OCI-LY7 (cell line): ENCODE measurements around the gene ZDHHC14. TPM values are rescaled to one million over a fixed set of nuclear protein-coding genes. Genes with fewer than 3 reads are reported as not detected.

Experiments
- BruUV-seq: library from RNA; stranded (reverse); fragments of 400-500 nt; replicated peaks from 2 replicates; lab custom pipeline; 2021; lab: Mats Ljungman, UMichigan
- CTCF ChIA-PET: fragments of 300-600 bp; sonication (Branson Sonifier 250); formaldehyde crosslinking; loops from one replicate; lab custom pipeline; 2022; ENCODE audit warnings: antibody characterized with exemption; ENCODE audit not compliant: unreplicated experiment; lab: Charles Lee
- POLR2A ChIA-PET: fragments of 300-600 bp; sonication (Branson Sonifier 250); formaldehyde crosslinking; loops from one replicate; lab custom pipeline; 2022; ENCODE audit warnings: antibody characterized with exemption; lab: Charles Lee
- DNase-seq: peaks from one replicate; pipeline ENCODE4 v3.0.0-alpha.2; 2015; ENCODE audit warnings: low spot score
- H2AFZ ChIP-seq: fragments of 200-600 bp; sonication (generic), shearing (Covaris generic); 2 replicates; pipeline ENCODE4 v1.6.1; 2014; ENCODE audit warnings: mild to moderate bottlenecking, antibody characterized with exemption, low read length, moderate library complexity
- H3K27ac ChIP-seq: fragments of 200-600 bp; sonication (generic); 2 replicates; pipeline ENCODE4 v1.5.1; 2014; ENCODE audit warnings: mixed run types, low read depth, mild to moderate bottlenecking, moderate library complexity, low read length, inconsistent platforms; ENCODE audit not compliant: poor library complexity, severe bottlenecking
- H3K36me3 ChIP-seq: fragments of 200-600 bp; sonication (generic); 2 replicates; pipeline ENCODE4 v1.6.1; 2014; ENCODE audit warnings: mild to moderate bottlenecking, antibody characterized with exemption, low read length, moderate library complexity, mixed read lengths; ENCODE audit not compliant: insufficient read depth
- H3K4me1 ChIP-seq: fragments of 200-600 bp; sonication (generic); 2 replicates; pipeline ENCODE4 v1.5.1; 2014; ENCODE audit warnings: mild to moderate bottlenecking, low read length; ENCODE audit not compliant: insufficient read depth, poor library complexity, severe bottlenecking
- H3K4me2 ChIP-seq: fragments of 200-600 bp; sonication (generic); 2 replicates; pipeline ENCODE4 v1.6.1; 2014; ENCODE audit warnings: mild to moderate bottlenecking, low read length
- H3K4me3 ChIP-seq: fragments of 200-600 bp; sonication (generic); 2 replicates; pipeline ENCODE4 v1.5.1; 2014; ENCODE audit warnings: mild to moderate bottlenecking, low read depth, low read length; ENCODE audit not compliant: poor library complexity, severe bottlenecking
- H3K79me2 ChIP-seq: fragments of 200-600 bp; sonication (generic); 2 replicates; pipeline ENCODE4 v1.6.1; 2016; ENCODE audit warnings: low read depth, mild to moderate bottlenecking, low read length, moderate library complexity, mixed read lengths; ENCODE audit not compliant: insufficient read depth
- H3K9me2 ChIP-seq: fragments of 200-600 bp; sonication (generic); 2 replicates; pipeline ENCODE4 v1.6.1; 2016; ENCODE audit warnings: mild to moderate bottlenecking, low read length, mixed read lengths; ENCODE audit not compliant: insufficient read depth
- H3K9me3 ChIP-seq: fragments of 200-600 bp; sonication (generic); 2 replicates; pipeline ENCODE4 v1.6.1; 2014; ENCODE audit warnings: mild to moderate bottlenecking, mixed run types, low read length, mixed read lengths
- H4K20me1 ChIP-seq: fragments of 200-600 bp; sonication (generic); 2 replicates; pipeline ENCODE4 v1.6.1; 2014; ENCODE audit warnings: mild to moderate bottlenecking, antibody characterized with exemption, low read length, moderate library complexity, mixed read lengths; ENCODE audit not compliant: insufficient read depth
- EZH2phosphoT487 ChIP-seq: fragments of 200-600 bp; sonication (generic); IDR thresholded peaks from 2 replicates; pipeline ENCODE4 v1.6.1; 2018; ENCODE audit warnings: low read depth, borderline replicate concordance, mild to moderate bottlenecking, mixed run types, antibody characterized with exemption, low read length, moderate library complexity, mixed read lengths
- intact Hi-C: fragments of 100-400 bp; cut with micrococcal nuclease; formaldehyde crosslinking; loops from one replicate; pipeline ENCODE4 v1.10.0; 2022; ENCODE audit not compliant: unreplicated experiment
- total RNA-seq, 2 experiments: library from RNA; depleted of rRNA in 1 of 2; stranded (reverse); fragments of >200 nt in 1 of 2; shearing (Covaris generic) in 1 of 2; gene quantifications; 2 replicates each; pipeline ENCODE4 v1.2.3, GENCODE V29; 2014 to 2022
- TF ChIP-seq, protein P1 (sequence below): fragments of 200-600 bp; sonication (generic); conservative IDR thresholded peaks from 2 replicates; pipeline ENCODE4 v1.5.1; 2014; ENCODE audit warnings: mild to moderate bottlenecking, antibody characterized with exemption, low read length, moderate library complexity, mixed read lengths

Gene ZDHHC14
- total RNA-seq, 2 experiments from 2014 or later: 0.69 to 3.0 TPM

DNA sequence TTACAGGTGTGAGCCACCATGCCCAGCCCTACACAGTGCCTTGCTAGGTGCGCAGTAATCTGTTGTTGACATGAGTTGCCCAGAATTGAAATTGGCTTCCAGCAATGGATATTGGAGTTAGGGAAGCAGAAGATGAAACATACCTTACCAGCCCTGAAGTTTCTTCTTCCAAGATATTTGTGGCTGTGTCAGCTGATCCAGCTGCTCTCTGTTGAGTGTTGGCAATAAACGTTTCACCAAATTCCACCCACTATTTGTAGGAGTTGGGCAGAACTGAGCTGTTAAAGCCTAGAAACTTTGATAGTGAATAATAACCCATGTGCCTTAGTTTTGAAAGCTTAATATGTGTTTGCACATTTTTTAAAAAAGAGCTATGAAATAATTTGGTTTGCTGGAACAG lies 223.8 kb downstream of the ZDHHC14 start:
- no peak for TF ChIP-seq EZH2phosphoT487
- TF ChIP-seq, protein P1, sequence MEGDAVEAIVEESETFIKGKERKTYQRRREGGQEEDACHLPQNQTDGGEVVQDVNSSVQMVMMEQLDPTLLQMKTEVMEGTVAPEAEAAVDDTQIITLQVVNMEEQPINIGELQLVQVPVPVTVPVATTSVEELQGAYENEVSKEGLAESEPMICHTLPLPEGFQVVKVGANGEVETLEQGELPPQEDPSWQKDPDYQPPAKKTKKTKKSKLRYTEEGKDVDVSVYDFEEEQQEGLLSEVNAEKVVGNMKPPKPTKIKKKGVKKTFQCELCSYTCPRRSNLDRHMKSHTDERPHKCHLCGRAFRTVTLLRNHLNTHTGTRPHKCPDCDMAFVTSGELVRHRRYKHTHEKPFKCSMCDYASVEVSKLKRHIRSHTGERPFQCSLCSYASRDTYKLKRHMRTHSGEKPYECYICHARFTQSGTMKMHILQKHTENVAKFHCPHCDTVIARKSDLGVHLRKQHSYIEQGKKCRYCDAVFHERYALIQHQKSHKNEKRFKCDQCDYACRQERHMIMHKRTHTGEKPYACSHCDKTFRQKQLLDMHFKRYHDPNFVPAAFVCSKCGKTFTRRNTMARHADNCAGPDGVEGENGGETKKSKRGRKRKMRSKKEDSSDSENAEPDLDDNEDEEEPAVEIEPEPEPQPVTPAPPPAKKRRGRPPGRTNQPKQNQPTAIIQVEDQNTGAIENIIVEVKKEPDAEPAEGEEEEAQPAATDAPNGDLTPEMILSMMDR: no peak
- no peaks in the 10 kb centered on the region for H3K79me2 ChIP-seq
- no peaks in the 10 kb centered on the region for H4K20me1 ChIP-seq
- no peak overlapping the region for H3K4me2 ChIP-seq
- DNase-seq: no peak
- ChIA-PET CTCF (no interaction called here), POLR2A (interaction anchor here (0.7 kb wide), 1 partner anchor 361 kb away, joined by 3 read pairs; no protein-coding TSS in a partner anchor)
- H3K9me3 ChIP-seq: no peaks in the 10 kb centered on the region
- peaks cover 33% of the 10 kb centered on the region for H3K4me1 ChIP-seq
- no peak overlapping the region for H3K27ac ChIP-seq
- no peaks in the 10 kb centered on the region for H3K36me3 ChIP-seq
- H2AFZ ChIP-seq: no peak overlapping the region
- intact Hi-C loops: loop anchor here (5.0 kb wide), 1 partner anchor 62 kb away; no protein-coding TSS in a partner anchor
- no peak overlapping the region for H3K4me3 ChIP-seq
- H3K9me2 ChIP-seq: no peaks in the 10 kb centered on the region
- BruUV-seq: no TSS peak

- no peaks in the 10 kb centered on the region for H4K20me1 ChIP-seq
- H3K79me2 ChIP-seq: no peaks in the 10 kb centered on the region
- no peaks in the 10 kb centered on the region for H3K9me3 ChIP-seq
- TF ChIP-seq, protein P1: no peak
- TF ChIP-seq EZH2phosphoT487: no peak
- no peaks in the 10 kb centered on the region for H3K9me2 ChIP-seq
- H3K36me3 ChIP-seq: no peaks in the 10 kb centered on the region
- H3K4me3 ChIP-seq: no peak overlapping the region
- BruUV-seq: no TSS peak
- CTCF ChIA-PET: no interaction called here
- H2AFZ ChIP-seq: no peak overlapping the region
- no peak overlapping the region for H3K27ac ChIP-seq
- no peak for DNase-seq
- H3K4me1 ChIP-seq: peaks cover 37% of the 10 kb centered on the region
- POLR2A ChIA-PET: interaction anchor here (0.7 to 1.8 kb wide), 2 partner anchors 20 to 35 kb away, joined by 3 to 6 read pairs; no protein-coding TSS in a partner anchor
- H3K4me2 ChIP-seq: no peak overlapping the region
- intact Hi-C loops: loop anchor here (5.0 kb wide), 1 partner anchor 62 kb away; no protein-coding TSS in a partner anchor
These were observed 224.5 kb downstream of the ZDHHC14 start for GRCh38 chr6:157605484-157605883.

DNA sequence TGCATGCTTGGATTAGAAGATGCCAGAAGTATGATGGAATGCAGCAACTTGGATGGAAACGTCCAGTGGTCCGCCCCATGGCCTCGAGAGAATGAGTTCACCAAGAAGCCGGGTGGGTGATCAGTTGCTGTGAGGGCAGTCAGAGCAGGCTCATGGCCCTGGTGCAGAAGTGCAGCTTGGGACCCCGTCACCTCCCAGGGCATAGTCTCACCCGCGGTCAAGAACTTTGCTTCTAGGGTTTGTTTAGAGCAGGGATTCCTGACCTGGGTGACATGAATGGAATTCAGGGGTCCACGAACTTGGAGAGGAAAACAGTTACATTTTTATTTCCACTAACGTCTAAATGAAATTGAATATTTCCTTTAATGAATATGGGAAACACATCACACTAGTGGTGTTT lies 225.5 kb downstream of the ZDHHC14 start:
- DNase-seq: no peak
- Histone ChIP-seq H3K9me3 (no peaks in the 10 kb centered on the region), H3K4me2 (peak overlapping the region; percentile 59; the same call in 1 of the 2 replicates), H3K79me2 (no peaks in the 10 kb centered on the region), H3K36me3 (no peaks in the 10 kb centered on the region), H4K20me1 (no peaks in the 10 kb centered on the region), H3K27ac (no peak overlapping the region), H3K4me3 (no peak overlapping the region), H2AFZ (no peak overlapping the region), H3K9me2 (no peaks in the 10 kb centered on the region), H3K4me1 (peaks cover 41% of the 10 kb centered on the region)
- CTCF ChIA-PET: no interaction called here
- no TSS peak for BruUV-seq
- intact Hi-C loops: loop anchor here (5.0 kb wide), 1 partner anchor 61 kb away; no protein-coding TSS in a partner anchor
- POLR2A ChIA-PET: interaction anchor here (0.6 to 1.8 kb wide), 3 partner anchors 15 to 71 kb away, joined by 3 to 6 read pairs (median 3); no protein-coding TSS in a partner anchor
- TF ChIP-seq, protein P1: no peak
- TF ChIP-seq EZH2phosphoT487: no peak
